ENCODE measurements around the gene TNXB. TPM values are rescaled to one million over a fixed set of nuclear protein-coding genes. Genes with fewer than 3 reads are reported as not detected.
A peak's percentile ranks its signal among the peaks of the same experiment; 100 is the strongest.
"Not testable (repeated sequence)": the region's sequence is repeated elsewhere in the genome, so short reads cannot be mapped to it uniquely, and the experiment has no call there.

The TNXB gene
- total RNA-seq, 4 donors from 2014 or later, result 90.6 to 217 (median 181) TPM

- H3K9me3 ChIP-seq, result no peaks in the 10 kb centered on the region
- no peak for TF ChIP-seq POLR2A (IDR thresholded peaks at IDR 0.05)
- peak overlapping the region; percentile 50 to 57 for H3K4me3 ChIP-seq
- intact Hi-C loops (cut with DNase I; ENCODE audit: low total_unique reads), result no loop called here
- no peak for DNase-seq
- H3K27ac ChIP-seq, result peak overlapping the region; percentile 93 to 94
- H3K4me1 ChIP-seq, result peaks cover 11 to 42% of the 10 kb centered on the region in 2 donors
- no peaks in the 10 kb centered on the region for H3K27me3 ChIP-seq
- no peaks in the 10 kb centered on the region for H3K36me3 ChIP-seq
Observed at GRCh38 chr6:32109765-32110160, 625 bp upstream of the TNXB start.

- Histone ChIP-seq H3K4me1 (peaks cover 6 to 33% of the 10 kb centered on the region in 2 donors), H3K27ac (peak overlapping the region; percentile 93 to 94), H3K27me3 (no peaks in the 10 kb centered on the region), H3K9me3 (no peaks in the 10 kb centered on the region), H3K36me3 (no peaks in the 10 kb centered on the region), H3K4me3 (peak overlapping the region; percentile 50 to 57)
- no peak for TF ChIP-seq POLR2A (IDR thresholded peaks at IDR 0.05)
- TF ChIP-seq CTCF (IDR thresholded peaks at IDR 0.05), result no peak
- no peak for DNase-seq
- intact Hi-C loops (cut with DNase I; ENCODE audit: low total_unique reads), result no loop called here
Observed at GRCh38 chr6:32108727-32109113, 418 bp downstream of the TNXB start.

GRCh38 chr6:32108094-32108627, 977 bp downstream of the TNXB start:
- peaks cover 1 to 33% of the 10 kb centered on the region in 2 donors for H3K4me1 ChIP-seq
- peak overlapping the region; percentile 50 to 57 for H3K4me3 ChIP-seq
- peak overlapping the region; percentile 93 to 94 for H3K27ac ChIP-seq
- H3K9me3 ChIP-seq, result no peaks in the 10 kb centered on the region
- DNase-seq, result peak; percentile 81 to 85
- H3K27me3 ChIP-seq, result no peaks in the 10 kb centered on the region
- H3K36me3 ChIP-seq, result no peaks in the 10 kb centered on the region
- intact Hi-C loops (cut with DNase I; ENCODE audit: low total_unique reads), result no loop called here
- TF ChIP-seq CTCF (IDR thresholded peaks at IDR 0.05) (no peak), POLR2A (IDR thresholded peaks at IDR 0.05) (peak in 1 of 2 donors; percentile 44)

GRCh38 chr6:32107406-32107805, 1.7 kb downstream of the TNXB start:
- peak overlapping the region; percentile 50 to 57 for H3K4me3 ChIP-seq
- peak in 1 of 2 donors; percentile 55 for DNase-seq
- peak overlapping the region; percentile 93 to 94 for H3K27ac ChIP-seq
- H3K27me3 ChIP-seq, result no peaks in the 10 kb centered on the region
- H3K9me3 ChIP-seq, result no peaks in the 10 kb centered on the region
- H3K36me3 ChIP-seq, result no peaks in the 10 kb centered on the region
- intact Hi-C loops (cut with DNase I; ENCODE audit: low total_unique reads), result no loop called here
- TF ChIP-seq POLR2A (IDR thresholded peaks at IDR 0.05), result no peak
- TF ChIP-seq CTCF (IDR thresholded peaks at IDR 0.05), result no peak
- H3K4me1 ChIP-seq, result peaks cover 0 to 28% of the 10 kb centered on the region in 2 donors

- intact Hi-C loops (cut with DNase I; ENCODE audit: low total_unique reads), result no loop called here
- H3K4me1 ChIP-seq, result peaks cover 0 to 8% of the 10 kb centered on the region in 2 donors
- peak overlapping the region; percentile 93 to 94 for H3K27ac ChIP-seq
- no peaks in the 10 kb centered on the region for H3K27me3 ChIP-seq
- no peak overlapping the region for H3K4me3 ChIP-seq
- no peaks in the 10 kb centered on the region for H3K9me3 ChIP-seq
- H3K36me3 ChIP-seq, result no peaks in the 10 kb centered on the region
- TF ChIP-seq CTCF (IDR thresholded peaks at IDR 0.05) (no peak), POLR2A (IDR thresholded peaks at IDR 0.05) (no peak)
- no peak for DNase-seq
Observed at GRCh38 chr6:32105433-32105832, 3.7 kb downstream of the TNXB start.

GRCh38 chr6:32102255-32102654, 6.9 kb downstream of the TNXB start:
- no peak overlapping the region for H3K4me3 ChIP-seq
- no peaks in the 10 kb centered on the region for H3K36me3 ChIP-seq
- no peaks in the 10 kb centered on the region for H3K27me3 ChIP-seq
- DNase-seq, result no peak
- TF ChIP-seq POLR2A (IDR thresholded peaks at IDR 0.05) (no peak), CTCF (IDR thresholded peaks at IDR 0.05) (no peak)
- H3K4me1 ChIP-seq, result peaks cover 0 to 3% of the 10 kb centered on the region in 2 donors
- no peaks in the 10 kb centered on the region for H3K9me3 ChIP-seq
- no peak overlapping the region for H3K27ac ChIP-seq
- intact Hi-C loops (cut with DNase I; ENCODE audit: low total_unique reads), result no loop called here

- H3K27me3 ChIP-seq; H3K4me1 ChIP-seq; DNase-seq; H3K9me3 ChIP-seq; intact Hi-C loops (cut with DNase I; ENCODE audit: low total_unique reads); H3K36me3 ChIP-seq; H3K4me3 ChIP-seq; H3K27ac ChIP-seq: not testable (repeated sequence)
Observed at GRCh38 chr6:32100251-32100650, 8.9 kb downstream of the TNXB start.
